DOHH2 (cell line): ENCODE data around the gene GLT1D1.

Source experiments
- H3F3A ChIP-seq: fragments of 200-600 bp; sonication (generic), shearing (Covaris generic); 2 replicates; pipeline ENCODE4 v1.6.0; 2016; ENCODE audit warnings: antibody characterized with exemption, mild to moderate bottlenecking; ENCODE audit not compliant: control insufficient read depth, insufficient read depth
- H3K27ac ChIP-seq: fragments of 200-600 bp; sonication (generic); 2 replicates; pipeline ENCODE4 v1.5.1; 2014; ENCODE audit warnings: low read depth, mild to moderate bottlenecking, low read length, moderate library complexity
- H3K27me3 ChIP-seq: fragments of 200-600 bp; sonication (generic); 2 replicates; pipeline ENCODE4 v1.6.1; 2014; ENCODE audit warnings: mild to moderate bottlenecking, low read length, mixed read lengths; ENCODE audit not compliant: control insufficient read depth
- H3K36me3 ChIP-seq: fragments of 200-600 bp; sonication (generic); 2 replicates; pipeline ENCODE4 v1.6.1; 2014; ENCODE audit warnings: mild to moderate bottlenecking, low read length, moderate library complexity, mixed read lengths; ENCODE audit not compliant: control insufficient read depth
- H3K4me1 ChIP-seq: fragments of 200-600 bp; sonication (generic); 2 replicates; pipeline ENCODE4 v1.6.1; 2014; ENCODE audit warnings: mild to moderate bottlenecking, low read length, mixed read lengths; ENCODE audit not compliant: control insufficient read depth
- H3K4me2 ChIP-seq: fragments of 200-600 bp; sonication (generic); 2 replicates; pipeline ENCODE4 v1.6.0; 2014; ENCODE audit warnings: mild to moderate bottlenecking, low read length, moderate library complexity
- H3K4me3 ChIP-seq: fragments of 200-600 bp; sonication (generic); 2 replicates; pipeline ENCODE4 v1.5.1; 2014; ENCODE audit warnings: mild to moderate bottlenecking, low read length, mixed read lengths
- H3K79me2 ChIP-seq: fragments of 200-600 bp; sonication (generic); 2 replicates; pipeline ENCODE4 v1.6.1; 2014; ENCODE audit warnings: mild to moderate bottlenecking, low read length, mixed read lengths; ENCODE audit not compliant: control insufficient read depth
- H3K9me2 ChIP-seq: fragments of 200-600 bp; sonication (generic); replicated peaks from 2 replicates; pipeline ENCODE4 v1.6.1; 2014; ENCODE audit warnings: mild to moderate bottlenecking, low read length, mixed read lengths; ENCODE audit not compliant: control insufficient read depth
- H3K9me3 ChIP-seq: fragments of 200-600 bp; sonication (generic); 2 replicates; pipeline ENCODE4 v1.6.1; 2014; ENCODE audit warnings: antibody characterized with exemption, low read length, mixed read lengths; ENCODE audit not compliant: control insufficient read depth, insufficient read depth
- H4K20me1 ChIP-seq: fragments of 200-600 bp; sonication (generic); 2 replicates; pipeline ENCODE4 v1.6.0; 2014; ENCODE audit warnings: low read depth, mild to moderate bottlenecking, antibody characterized with exemption, low read length, moderate library complexity; ENCODE audit not compliant: control insufficient read depth, insufficient read depth
- CTCF ChIP-seq: fragments of 200-600 bp; sonication (generic); IDR thresholded peaks from one replicate; pipeline ENCODE4 v1.5.1; 2014; ENCODE audit warnings: antibody characterized with exemption, mild to moderate bottlenecking, low read depth, low read length; ENCODE audit not compliant: poor library complexity, severe bottlenecking
- EZH2phosphoT487 ChIP-seq: fragments of 200-600 bp; sonication (generic); IDR thresholded peaks from 2 replicates; pipeline ENCODE4 v1.6.1; 2017; ENCODE audit warnings: borderline replicate concordance, mild to moderate bottlenecking, antibody characterized with exemption, low read length, moderate library complexity, mixed read lengths

The GLT1D1 gene

GRCh38 chr12:128816643-128816920 lies 36.7 kb upstream of the GLT1D1 start:
- no peaks in the 10 kb centered on the region for H3K9me2 ChIP-seq
- no peak for TF ChIP-seq CTCF
- H3K4me1 ChIP-seq: peaks cover 97% of the 10 kb centered on the region
- no peaks in the 10 kb centered on the region for H3K27me3 ChIP-seq
- H3K9me3 ChIP-seq: no peaks in the 10 kb centered on the region
- peaks cover 100% of the 10 kb centered on the region for H3K79me2 ChIP-seq
- H4K20me1 ChIP-seq: peaks cover 43% of the 10 kb centered on the region
- peaks cover 91% of the 10 kb centered on the region for H3K36me3 ChIP-seq
- peaks cover 19% of the 10 kb centered on the region for H3F3A ChIP-seq
- peak overlapping the region; percentile 98 for H3K4me3 ChIP-seq
- H3K4me2 ChIP-seq: peak overlapping the region; percentile 99
- peak overlapping the region; percentile 93 for H3K27ac ChIP-seq

GRCh38 chr12:128817111-128818015 lies 35.9 kb upstream of the GLT1D1 start:
- Histone ChIP-seq H3K4me2 (peak overlapping the region; percentile 99), H3K79me2 (peaks cover 100% of the 10 kb centered on the region), H3K4me3 (peak overlapping the region; percentile 98), H3K9me3 (no peaks in the 10 kb centered on the region), H3K27me3 (no peaks in the 10 kb centered on the region), H4K20me1 (peaks cover 39% of the 10 kb centered on the region), H3K36me3 (peaks cover 89% of the 10 kb centered on the region), H3F3A (peaks cover 23% of the 10 kb centered on the region), H3K9me2 (no peaks in the 10 kb centered on the region), H3K4me1 (peaks cover 95% of the 10 kb centered on the region), H3K27ac (peak overlapping the region; percentile 93)
- no peak for TF ChIP-seq EZH2phosphoT487
- no peak for TF ChIP-seq CTCF

GRCh38 chr12:128818065-128819022 lies 34.9 kb upstream of the GLT1D1 start:
- peaks cover 39% of the 10 kb centered on the region for H4K20me1 ChIP-seq
- peaks cover 85% of the 10 kb centered on the region for H3K4me1 ChIP-seq
- H3K4me2 ChIP-seq: peak overlapping the region; percentile 99

More at GRCh38 chr12:128818065-128819022, 34.9 kb upstream of the GLT1D1 start:
- TF ChIP-seq CTCF (no peak), EZH2phosphoT487 (no peak)
- H3K9me3 ChIP-seq: no peaks in the 10 kb centered on the region
- no peaks in the 10 kb centered on the region for H3K9me2 ChIP-seq
- H3K4me3 ChIP-seq: peak overlapping the region; percentile 98
- H3F3A ChIP-seq: peaks cover 27% of the 10 kb centered on the region
- peaks cover 86% of the 10 kb centered on the region for H3K36me3 ChIP-seq
- peaks cover 100% of the 10 kb centered on the region for H3K79me2 ChIP-seq
- no peaks in the 10 kb centered on the region for H3K27me3 ChIP-seq
- peak overlapping the region; percentile 93 for H3K27ac ChIP-seq
